HG02840 (cell line): ENCODE measurements around the gene RNF149.
A peak's percentile ranks its signal among the peaks of the same experiment; 100 is the strongest.
"Not testable (repeated sequence)": the region's sequence is repeated elsewhere in the genome, so short reads cannot be mapped to it uniquely, and the experiment has no call there.

ENCODE experiments used
- ATAC-seq: cut with Tn5 transposase; IDR thresholded peaks from one replicate; pipeline ENCODE4 v1.9.1; 2021; ENCODE audit warnings: mild to moderate bottlenecking, moderate library complexity, moderate number of reproducible peaks; ENCODE audit not compliant: unreplicated experiment, low FRiP score

Gene RNF149

GRCh38 chr2:101332885-101333766, 24.6 kb upstream of the RNF149 start:
- no peak for ATAC-seq

GRCh38 chr2:101331202-101331601, 22.7 kb upstream of the RNF149 start:
- no peak for ATAC-seq

GRCh38 chr2:101330253-101330933, 21.9 kb upstream of the RNF149 start:
- ATAC-seq: no peak

GRCh38 chr2:101329026-101329425, 20.5 kb upstream of the RNF149 start:
- no peak for ATAC-seq

GRCh38 chr2:101328474-101329007, 20.0 kb upstream of the RNF149 start:
- ATAC-seq: no peak

- no peak for ATAC-seq
Observed at GRCh38 chr2:101327863-101328394, 19.4 kb upstream of the RNF149 start.

GRCh38 chr2:101325425-101325824, 16.9 kb upstream of the RNF149 start:
- ATAC-seq: no peak

GRCh38 chr2:101316568-101316967, 8.1 kb upstream of the RNF149 start:
- not testable (repeated sequence) for ATAC-seq

- no peak for ATAC-seq
Observed at GRCh38 chr2:101311696-101312017, 3.2 kb upstream of the RNF149 start.

GRCh38 chr2:101310834-101311695, 2.6 kb upstream of the RNF149 start:
- ATAC-seq: no peak

GRCh38 chr2:101310090-101310833, 1.8 kb upstream of the RNF149 start:
- no peak for ATAC-seq

- peak; percentile 18 for ATAC-seq
Observed at GRCh38 chr2:101307950-101308431, 510 bp downstream of the RNF149 start.

GRCh38 chr2:101307503-101307902, 998 bp downstream of the RNF149 start:
- no peak for ATAC-seq

- ATAC-seq: peak; percentile 5
Observed at GRCh38 chr2:101306410-101306809, 2.1 kb downstream of the RNF149 start.

- no peak for ATAC-seq
Observed at GRCh38 chr2:101305492-101306078, 2.9 kb downstream of the RNF149 start.

GRCh38 chr2:101305035-101305434, 3.5 kb downstream of the RNF149 start:
- ATAC-seq: no peak

- no peak for ATAC-seq
Observed at GRCh38 chr2:101303688-101304087, 4.8 kb downstream of the RNF149 start.

GRCh38 chr2:101302016-101302415, 6.5 kb downstream of the RNF149 start:
- ATAC-seq: no peak

GRCh38 chr2:101300836-101301235, 7.7 kb downstream of the RNF149 start:
- no peak for ATAC-seq
